Astrocyte (in vitro differentiated cells and primary cell): Measurements from ENCODE around the gene UBXN2A. TPM values are rescaled to one million over a fixed set of nuclear protein-coding genes. Genes with fewer than 3 reads are reported as not detected.

Source experiments
- DNase-seq: peaks from one replicate; pipeline ENCODE4 v3.0.0-alpha.2; 2010; ENCODE audit warnings: low read depth
- FAIRE-seq: peaks from 2 replicates; lab custom pipeline; 2011; peaks lifted over from hg19 to GRCh38; lab: Jason Lieb, UNC
- H2AFZ ChIP-seq: 2 replicates; pipeline ENCODE4 v1.6.0; 2012; ENCODE audit warnings: low read depth, low read length, inconsistent platforms
- H3K27ac ChIP-seq: 2 replicates; pipeline ENCODE4 v1.5.1; 2011; ENCODE audit warnings: low read depth, low read length, inconsistent platforms
- H3K27me3 ChIP-seq: 2 replicates; pipeline ENCODE4 v1.6.0; 2011; ENCODE audit warnings: low read length, inconsistent platforms; ENCODE audit not compliant: insufficient read depth
- H3K36me3 ChIP-seq: 2 replicates; pipeline ENCODE4 v1.5.1; 2011; ENCODE audit warnings: low read length, inconsistent platforms; ENCODE audit not compliant: insufficient read depth
- H3K4me1 ChIP-seq: 2 replicates; pipeline ENCODE4 v1.5.1; 2011; ENCODE audit warnings: low read length, inconsistent platforms; ENCODE audit not compliant: insufficient read depth
- H3K4me2 ChIP-seq: 2 replicates; pipeline ENCODE4 v1.6.0; 2012; ENCODE audit warnings: low read length, inconsistent platforms
- H3K4me3 ChIP-seq: 2 replicates; pipeline ENCODE4 v1.5.1; 2011; ENCODE audit warnings: low read depth, mild to moderate bottlenecking, low read length, inconsistent platforms; ENCODE audit not compliant: insufficient read depth
- H3K79me2 ChIP-seq: 2 replicates; pipeline ENCODE4 v1.6.0; 2012; ENCODE audit warnings: mild to moderate bottlenecking, low read length, inconsistent platforms; ENCODE audit not compliant: insufficient read depth
- H3K9ac ChIP-seq: 2 replicates; pipeline ENCODE4 v1.6.0; 2012; ENCODE audit warnings: mild to moderate bottlenecking, low read length, inconsistent platforms
- H3K9me3 ChIP-seq: 2 replicates; pipeline ENCODE4 v1.5.1; 2012; ENCODE audit warnings: low read depth, mild to moderate bottlenecking, low read length, inconsistent platforms; ENCODE audit not compliant: insufficient read depth
- H4K20me1 ChIP-seq: 2 replicates; pipeline ENCODE4 v1.6.0; 2012; ENCODE audit warnings: low read length, inconsistent platforms; ENCODE audit not compliant: insufficient read depth
- H3K27ac Mint-ChIP-seq: one replicate; pipeline ENCODE4 v1.8.0; 2021; ENCODE audit warnings: mild to moderate bottlenecking, mixed read lengths; ENCODE audit not compliant: unreplicated experiment
- H3K27me3 Mint-ChIP-seq: one replicate; pipeline ENCODE4 v1.8.0; 2021; ENCODE audit warnings: low read depth, mixed read lengths; ENCODE audit not compliant: unreplicated experiment
- H3K36me3 Mint-ChIP-seq: one replicate; pipeline ENCODE4 v1.8.0; 2021; ENCODE audit warnings: low read depth, mixed read lengths; ENCODE audit not compliant: unreplicated experiment
- H3K4me1 Mint-ChIP-seq: one replicate; pipeline ENCODE4 v1.8.0; 2021; ENCODE audit warnings: low read depth, mixed read lengths; ENCODE audit not compliant: unreplicated experiment
- H3K4me3 Mint-ChIP-seq: one replicate; pipeline ENCODE4 v1.8.0; 2021; ENCODE audit warnings: mild to moderate bottlenecking, moderate library complexity, mixed read lengths; ENCODE audit not compliant: unreplicated experiment
- H3K9me3 Mint-ChIP-seq: one replicate; pipeline ENCODE4 v1.8.0; 2021; ENCODE audit warnings: mild to moderate bottlenecking, mixed read lengths; ENCODE audit not compliant: unreplicated experiment
- EZH2 ChIP-seq: IDR thresholded peaks from 2 replicates; pipeline ENCODE4 v1.6.1; 2012; ENCODE audit warnings: mild to moderate bottlenecking, low read length, inconsistent platforms; ENCODE audit not compliant: insufficient read depth
- total RNA-seq: library from RNA; stranded (reverse); gene quantifications from 2 replicates; pipeline ENCODE4 v1.2.1, GENCODE V29; 2021
- TF ChIP-seq, protein P1 (sequence below): IDR thresholded peaks from 2 replicates; pipeline ENCODE4 v1.5.1; 2011; ENCODE audit warnings: low read depth, mild to moderate bottlenecking, inconsistent platforms, low read length, moderate library complexity; ENCODE audit not compliant: insufficient read depth

The UBXN2A gene
- total RNA-seq, 1 donor from 2014 or later: 22.2 TPM

DNA sequence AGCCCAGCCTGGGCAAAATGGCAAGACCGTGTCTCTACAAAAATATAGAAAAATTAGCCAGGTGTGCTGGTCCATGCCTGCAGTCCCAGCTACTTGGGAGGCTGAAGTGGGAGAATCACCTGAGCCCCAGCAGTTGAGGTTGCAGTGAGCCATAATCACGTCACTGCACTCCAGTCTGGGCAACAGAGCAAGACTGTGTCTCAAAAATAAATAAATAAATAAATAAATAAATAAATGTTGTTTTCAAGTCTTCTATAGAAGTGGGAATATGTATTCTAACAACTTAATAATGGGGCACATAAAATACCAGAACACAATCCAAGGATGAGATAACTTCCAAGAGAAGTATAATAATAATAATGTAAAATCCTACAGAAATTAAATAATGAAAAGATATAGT is 37.2 kb upstream of the UBXN2A start:
- TF ChIP-seq, protein P1, sequence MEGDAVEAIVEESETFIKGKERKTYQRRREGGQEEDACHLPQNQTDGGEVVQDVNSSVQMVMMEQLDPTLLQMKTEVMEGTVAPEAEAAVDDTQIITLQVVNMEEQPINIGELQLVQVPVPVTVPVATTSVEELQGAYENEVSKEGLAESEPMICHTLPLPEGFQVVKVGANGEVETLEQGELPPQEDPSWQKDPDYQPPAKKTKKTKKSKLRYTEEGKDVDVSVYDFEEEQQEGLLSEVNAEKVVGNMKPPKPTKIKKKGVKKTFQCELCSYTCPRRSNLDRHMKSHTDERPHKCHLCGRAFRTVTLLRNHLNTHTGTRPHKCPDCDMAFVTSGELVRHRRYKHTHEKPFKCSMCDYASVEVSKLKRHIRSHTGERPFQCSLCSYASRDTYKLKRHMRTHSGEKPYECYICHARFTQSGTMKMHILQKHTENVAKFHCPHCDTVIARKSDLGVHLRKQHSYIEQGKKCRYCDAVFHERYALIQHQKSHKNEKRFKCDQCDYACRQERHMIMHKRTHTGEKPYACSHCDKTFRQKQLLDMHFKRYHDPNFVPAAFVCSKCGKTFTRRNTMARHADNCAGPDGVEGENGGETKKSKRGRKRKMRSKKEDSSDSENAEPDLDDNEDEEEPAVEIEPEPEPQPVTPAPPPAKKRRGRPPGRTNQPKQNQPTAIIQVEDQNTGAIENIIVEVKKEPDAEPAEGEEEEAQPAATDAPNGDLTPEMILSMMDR: no peak
- no peak for TF ChIP-seq EZH2
- H3K27me3 ChIP-seq: no peaks in the 10 kb centered on the region
- H3K4me1 ChIP-seq: peaks cover 11% of the 10 kb centered on the region
- H4K20me1 ChIP-seq: peaks cover 49% of the 10 kb centered on the region
- no peak overlapping the region for H3K4me3 ChIP-seq
- no peak overlapping the region for H3K4me3 Mint-ChIP-seq
- H3K36me3 ChIP-seq: no peaks in the 10 kb centered on the region
- FAIRE-seq (no peak), DNase-seq (no peak)
- H3K27me3 Mint-ChIP-seq: no peaks in the 10 kb centered on the region
- no peaks in the 10 kb centered on the region for H3K9me3 ChIP-seq
- peaks cover 23% of the 10 kb centered on the region for H3K4me1 Mint-ChIP-seq
- no peak overlapping the region for H3K4me2 ChIP-seq
- no peak overlapping the region for H3K27ac ChIP-seq
- no peaks in the 10 kb centered on the region for H3K9me3 Mint-ChIP-seq
- no peaks in the 10 kb centered on the region for H3K36me3 Mint-ChIP-seq
- H3K27ac Mint-ChIP-seq: no peak overlapping the region
- H3K9ac ChIP-seq: no peak overlapping the region
- H3K79me2 ChIP-seq: peaks cover 68% of the 10 kb centered on the region
- no peak overlapping the region for H2AFZ ChIP-seq

DNA sequence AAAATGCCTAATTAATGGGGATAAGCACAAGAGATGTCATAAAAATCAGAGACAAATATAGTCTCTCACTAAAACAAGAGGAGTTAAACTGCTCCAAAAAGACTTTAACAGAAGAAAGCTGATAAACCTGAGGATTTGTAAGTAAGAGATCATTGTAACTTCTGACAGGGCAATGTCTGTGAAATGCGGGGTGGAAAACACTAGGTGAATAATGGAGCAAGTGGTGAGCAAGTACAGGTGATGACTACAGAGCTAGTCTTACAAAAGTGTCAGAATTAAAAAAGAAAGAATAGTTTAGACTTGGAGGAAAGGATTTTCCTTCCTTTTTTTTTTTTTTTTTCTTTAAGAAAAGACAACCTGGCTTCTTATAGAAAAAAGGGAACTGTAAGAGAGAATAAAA is 36.0 kb upstream of the UBXN2A start:
- Histone ChIP-seq H3K79me2 (peaks cover 60% of the 10 kb centered on the region), H3K27me3 (no peaks in the 10 kb centered on the region), H3K9ac (no peak overlapping the region), H2AFZ (no peak overlapping the region), H3K4me3 (no peak overlapping the region), H4K20me1 (peaks cover 45% of the 10 kb centered on the region), H3K4me2 (no peak overlapping the region), H3K9me3 (no peaks in the 10 kb centered on the region), H3K4me1 (peaks cover 11% of the 10 kb centered on the region), H3K27ac (no peak overlapping the region), H3K36me3 (no peaks in the 10 kb centered on the region)
- no peak for TF ChIP-seq EZH2
- TF ChIP-seq, protein P1: no peak
- Mint-ChIP-seq H3K27ac (no peak overlapping the region), H3K9me3 (no peaks in the 10 kb centered on the region), H3K27me3 (no peaks in the 10 kb centered on the region), H3K4me1 (peaks cover 23% of the 10 kb centered on the region), H3K36me3 (no peaks in the 10 kb centered on the region), H3K4me3 (no peak overlapping the region)
- no peak for DNase-seq
- FAIRE-seq: no peak

DNA sequence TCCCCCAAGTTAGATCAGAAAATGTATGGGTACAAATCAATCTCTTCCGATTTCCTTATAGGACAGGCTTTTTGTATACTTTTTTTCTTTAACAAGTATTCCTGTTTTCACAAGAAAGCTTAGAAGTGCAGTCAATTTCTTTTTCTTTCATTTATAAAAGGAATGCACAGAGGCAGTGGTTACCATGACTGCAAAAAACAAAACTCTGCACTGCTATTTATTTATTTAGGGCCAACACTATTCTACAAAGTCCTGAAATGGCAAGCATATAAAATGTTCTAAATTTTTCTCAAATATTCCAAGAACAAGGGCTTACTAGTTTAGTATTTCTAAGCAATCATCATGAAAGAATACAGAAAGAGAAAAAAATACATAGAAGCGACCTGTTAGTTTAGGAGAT is 35.6 kb upstream of the UBXN2A start:
- peak; percentile 48 for DNase-seq
- Histone ChIP-seq H4K20me1 (peaks cover 49% of the 10 kb centered on the region), H3K36me3 (no peaks in the 10 kb centered on the region), H3K9me3 (no peaks in the 10 kb centered on the region), H3K4me2 (no peak overlapping the region), H3K79me2 (peaks cover 61% of the 10 kb centered on the region), H2AFZ (no peak overlapping the region), H3K27me3 (no peaks in the 10 kb centered on the region), H3K4me3 (no peak overlapping the region), H3K4me1 (peaks cover 11% of the 10 kb centered on the region), H3K27ac (peak overlapping the region; percentile 31), H3K9ac (no peak overlapping the region)
- no peak overlapping the region for H3K27ac Mint-ChIP-seq
- H3K27me3 Mint-ChIP-seq: no peaks in the 10 kb centered on the region
- H3K4me1 Mint-ChIP-seq: peaks cover 23% of the 10 kb centered on the region
- no peaks in the 10 kb centered on the region for H3K9me3 Mint-ChIP-seq
- TF ChIP-seq EZH2: no peak
- TF ChIP-seq, protein P1: no peak
- no peak overlapping the region for H3K4me3 Mint-ChIP-seq
- no peaks in the 10 kb centered on the region for H3K36me3 Mint-ChIP-seq
- no peak for FAIRE-seq
